Activated CD4-positive, CD25-positive, alpha-beta regulatory T cell treated with anti-CD3 and anti-CD28 coated beads, Interleukin-2, amount 50 U/mL, for 16 hours (primary cell): ENCODE data around the gene CC2D2A.

Source experiments
- DNase-seq: peaks from one replicate; pipeline ENCODE4 v3.0.0-alpha.2; 2020; ENCODE audit warnings: low read depth, low spot score

Gene CC2D2A

GRCh38 chr4:15469402-15470127 lies at the start of gene CC2D2A:
Gene CC2D2A (plus strand): TSS chr4:15469882. CDS start chr4:15475933, 6,051 bp downstream.
- DNase-seq: no peak

GRCh38 chr4:15420642-15421041 lies 49.0 kb upstream of the CC2D2A start:
- no peak for DNase-seq

- DNase-seq: no peak
Observed at GRCh38 chr4:15423285-15423711, 46.4 kb upstream of the CC2D2A start.

GRCh38 chr4:15425520-15425919 lies 44.2 kb upstream of the CC2D2A start:
- DNase-seq: no peak

- DNase-seq: no peak
Observed at GRCh38 chr4:15427161-15427560, 42.5 kb upstream of the CC2D2A start.

DNA sequence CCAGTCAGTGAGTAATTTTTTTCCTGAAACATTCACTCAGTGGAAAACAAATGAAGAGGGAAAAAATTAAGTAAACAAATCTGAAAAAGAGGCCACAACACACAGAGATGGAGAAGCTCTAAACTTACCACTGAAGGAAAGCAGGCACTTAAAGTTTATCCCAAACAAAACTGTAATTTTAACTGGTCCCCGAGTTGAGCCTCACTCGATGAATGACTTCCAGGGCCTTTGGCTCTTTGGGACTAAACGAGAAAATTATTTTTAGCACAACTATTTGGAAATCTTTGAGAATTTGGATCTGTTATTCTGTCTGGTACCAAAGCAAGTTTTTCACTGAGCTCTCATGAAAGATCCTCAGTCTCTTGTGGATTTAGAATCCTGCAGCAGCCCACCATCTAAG lies 42.0 kb upstream of the CC2D2A start, which contains the start of gene C1QTNF7:
C1QTNF7 (plus strand) TSS at position 333 of the 400 bp plus-strand sequence. CDS start 7,711 bp downstream, outside the sequence.
- DNase-seq: no peak

GRCh38 chr4:15428611-15429010 lies 41.1 kb upstream of the CC2D2A start:
- no peak for DNase-seq

- DNase-seq: no peak
Observed at GRCh38 chr4:15434091-15434490, 35.6 kb upstream of the CC2D2A start.

DNA sequence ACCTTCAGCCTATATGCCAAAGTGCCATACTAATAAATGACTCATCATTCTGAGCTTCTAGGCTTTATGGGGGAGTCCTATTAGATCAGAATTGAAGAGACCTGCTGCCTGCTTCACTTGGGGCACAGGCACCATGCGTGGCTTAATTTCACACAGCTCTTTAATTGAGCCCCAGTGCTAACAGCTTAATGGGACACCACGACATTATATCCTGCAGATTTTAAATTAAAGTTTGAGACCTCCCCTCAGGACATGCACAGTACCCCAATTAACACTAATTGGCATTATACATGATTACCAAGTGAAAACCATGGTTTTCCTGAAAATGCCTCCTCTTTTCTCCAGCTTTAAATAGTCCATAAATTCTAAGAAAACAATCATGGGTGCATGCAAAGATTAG lies 35.0 kb upstream of the CC2D2A start:
- DNase-seq: no peak

DNA sequence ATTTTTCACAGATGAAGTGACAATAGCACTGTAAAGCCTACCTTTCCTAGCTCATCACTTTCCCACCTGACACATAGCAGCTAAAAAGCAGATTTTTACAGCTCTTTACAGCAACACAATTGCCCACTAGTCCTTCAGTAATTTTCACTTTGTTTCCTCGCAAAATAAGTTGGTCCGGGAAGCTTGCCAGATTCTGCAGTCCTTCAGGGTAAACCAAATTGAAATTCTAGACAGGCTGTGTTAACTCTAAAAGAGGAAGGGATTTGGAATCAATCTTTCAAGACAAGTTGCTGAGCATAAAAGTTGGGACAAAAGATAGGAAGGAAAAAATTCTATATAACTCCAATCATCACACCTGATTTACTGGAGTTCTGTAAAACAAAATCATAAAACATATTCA lies 33.2 kb upstream of the CC2D2A start:
- DNase-seq: no peak

GRCh38 chr4:15438939-15439524 lies 30.6 kb upstream of the CC2D2A start:
- DNase-seq: no peak

DNA sequence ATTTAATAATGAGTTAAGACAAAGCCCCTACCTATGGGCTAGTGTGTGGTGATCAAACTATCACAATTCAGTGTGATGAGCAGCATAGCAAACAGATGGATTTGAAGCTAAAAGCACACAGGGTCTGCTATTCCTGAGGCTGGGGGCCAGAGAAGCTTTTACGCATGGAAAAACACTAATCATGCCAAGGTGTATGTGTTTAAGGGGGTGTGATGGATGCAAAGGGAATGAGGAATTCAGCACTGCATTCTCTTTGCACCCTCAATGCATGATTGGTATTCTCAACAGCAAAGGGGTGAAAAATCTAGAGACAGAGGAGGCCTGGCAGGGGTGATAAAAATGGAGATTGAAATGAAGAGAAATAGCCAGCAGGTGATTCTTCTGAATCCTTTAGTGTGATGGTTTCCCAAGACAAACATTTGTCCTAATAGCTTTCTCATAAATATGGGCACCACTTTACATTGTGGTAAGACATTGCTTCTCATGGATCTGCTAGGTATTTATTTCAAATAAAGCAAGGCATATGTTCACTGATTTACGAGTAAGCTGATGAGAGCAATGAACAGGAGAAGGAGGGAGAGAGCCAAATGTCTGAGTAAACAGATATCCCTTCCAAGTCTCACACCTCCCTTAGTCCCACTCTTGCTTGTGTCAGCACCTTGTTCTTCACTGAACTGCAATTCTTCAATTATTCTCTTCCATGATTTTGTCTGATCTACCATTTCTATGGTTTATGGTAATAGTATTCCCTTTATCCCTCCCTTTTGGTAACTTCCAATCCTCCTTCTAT lies 26.1 kb upstream of the CC2D2A start:
- no peak for DNase-seq

DNA sequence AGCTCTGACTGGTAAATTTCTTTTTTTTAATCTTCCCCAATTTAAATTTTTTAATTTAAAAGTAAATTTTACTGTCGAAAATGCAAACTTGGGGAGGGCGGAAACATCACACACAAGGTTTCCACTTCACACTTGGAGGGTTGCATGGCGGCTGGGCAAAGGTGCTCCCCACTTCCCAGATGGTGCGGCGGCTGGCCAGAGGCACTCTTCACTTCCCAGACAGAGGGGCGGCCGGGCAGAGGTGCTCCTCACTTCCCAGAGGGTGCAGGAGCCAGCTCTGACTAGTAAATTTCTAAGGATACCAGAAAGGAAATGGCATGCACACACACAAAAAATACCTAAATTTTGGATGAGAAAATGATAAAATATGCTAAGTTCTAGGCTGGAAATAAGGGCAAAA lies 25.4 kb upstream of the CC2D2A start:
- no peak for DNase-seq

- no peak for DNase-seq
Observed at GRCh38 chr4:15444879-15445547, 24.7 kb upstream of the CC2D2A start.

DNA sequence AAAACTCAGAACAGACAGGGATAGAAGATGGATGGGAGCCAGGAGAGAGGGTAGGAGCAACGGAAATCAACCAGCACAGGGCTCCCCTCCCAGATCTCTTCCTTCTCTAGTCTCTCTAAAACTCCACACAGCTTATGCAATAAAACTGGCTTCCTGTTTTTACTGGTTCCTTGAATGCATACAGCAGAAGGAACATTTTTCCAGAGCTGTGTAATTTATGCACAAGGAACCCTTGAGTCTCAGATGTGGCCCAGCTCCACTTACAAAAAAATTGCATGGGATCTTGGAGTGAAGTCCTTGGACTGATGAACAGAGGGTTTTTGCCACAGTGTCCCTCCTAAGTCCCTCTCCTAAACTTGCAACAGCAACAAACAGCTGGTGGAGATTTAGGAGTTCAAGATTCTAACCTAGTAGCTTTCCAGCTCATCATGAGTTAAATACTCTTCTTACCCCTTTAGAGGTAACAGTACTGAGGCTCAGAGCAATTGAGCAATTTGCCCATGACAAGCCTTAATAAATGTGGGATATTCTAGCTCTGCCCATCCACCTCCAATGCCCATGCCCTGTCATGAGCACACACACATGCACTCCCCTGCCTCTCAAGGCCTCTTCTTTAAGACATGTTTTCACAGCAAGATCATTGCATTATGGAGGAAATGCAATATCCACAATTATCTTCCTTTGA lies 18.4 kb upstream of the CC2D2A start:
- DNase-seq: no peak

- DNase-seq: no peak
Observed at GRCh38 chr4:15451866-15452765, 17.6 kb upstream of the CC2D2A start.

DNA sequence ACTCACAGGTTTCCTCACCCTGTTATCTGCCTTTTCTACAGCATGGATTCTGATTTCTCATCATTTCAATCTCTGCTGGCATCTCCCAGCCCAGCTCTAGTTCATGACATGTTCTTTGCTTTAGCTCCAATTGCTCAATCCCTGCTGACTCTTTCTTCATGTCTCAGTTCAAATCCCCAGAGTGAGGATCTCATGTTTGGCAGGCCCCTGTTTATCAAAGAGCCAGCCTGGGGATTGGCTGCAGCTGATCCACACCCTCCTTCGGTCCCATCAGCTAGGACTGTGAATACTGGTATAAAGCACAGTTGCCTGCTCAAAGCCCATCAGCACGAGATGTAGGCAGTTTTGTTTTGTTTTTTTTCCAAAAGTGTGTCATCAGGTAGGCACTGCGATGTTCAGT lies 14.4 kb upstream of the CC2D2A start:
- no peak for DNase-seq

DNA sequence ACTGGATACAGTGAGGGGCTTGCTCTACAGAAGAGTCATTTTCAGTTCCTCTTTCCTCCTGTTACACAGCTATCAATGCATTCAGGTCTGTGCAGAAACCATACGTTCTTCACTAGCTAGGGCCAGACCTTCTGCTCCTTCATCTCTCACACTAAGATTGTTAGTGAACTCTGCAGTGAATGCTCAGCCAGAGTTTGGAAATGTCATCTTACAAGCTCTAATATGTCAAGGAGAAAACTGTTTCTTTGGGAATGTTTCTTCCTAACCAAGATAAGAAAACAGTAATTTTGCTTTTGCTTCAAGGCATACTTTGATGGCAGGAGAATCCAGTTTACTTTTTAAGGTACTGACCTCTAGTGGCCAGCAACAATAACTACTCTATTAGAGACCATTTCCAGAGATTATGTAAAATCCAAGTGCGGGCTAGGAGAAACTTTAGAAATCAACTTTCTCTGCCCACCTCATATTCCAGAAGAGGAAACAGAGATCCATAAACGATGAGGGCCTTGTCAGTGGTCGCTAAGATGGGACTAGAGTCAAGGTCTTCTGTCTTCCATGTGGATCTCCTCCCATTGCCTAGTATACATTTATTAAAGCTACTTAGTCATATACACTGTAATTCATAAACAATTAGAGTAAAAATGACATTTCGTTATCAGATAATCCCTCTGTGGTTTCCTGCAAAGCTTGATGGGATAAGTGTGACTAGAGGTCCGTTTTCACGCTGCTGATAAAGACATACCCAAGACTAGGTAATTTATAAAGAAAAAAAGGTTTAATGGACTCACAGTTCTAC lies 12.1 kb upstream of the CC2D2A start:
- DNase-seq: no peak

DNA sequence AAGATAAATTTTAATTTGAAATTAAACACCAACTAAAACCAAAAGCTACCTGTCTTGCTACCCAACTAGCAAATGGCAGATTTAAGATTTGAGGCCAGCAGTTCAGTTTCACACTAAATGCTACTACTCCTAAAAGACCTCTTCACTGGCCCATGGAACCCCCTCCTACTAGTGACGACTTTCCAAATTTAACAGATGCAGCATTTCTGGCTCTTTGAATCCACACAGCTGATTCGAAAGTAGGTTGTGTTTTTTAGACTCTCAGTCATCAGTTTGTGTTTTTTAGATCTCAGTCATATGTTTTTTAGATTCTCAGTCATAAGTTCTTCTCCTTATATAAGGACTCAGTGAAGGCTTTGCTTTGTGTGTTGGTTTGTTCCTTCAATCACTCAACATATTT lies 11.1 kb upstream of the CC2D2A start:
- no peak for DNase-seq

DNA sequence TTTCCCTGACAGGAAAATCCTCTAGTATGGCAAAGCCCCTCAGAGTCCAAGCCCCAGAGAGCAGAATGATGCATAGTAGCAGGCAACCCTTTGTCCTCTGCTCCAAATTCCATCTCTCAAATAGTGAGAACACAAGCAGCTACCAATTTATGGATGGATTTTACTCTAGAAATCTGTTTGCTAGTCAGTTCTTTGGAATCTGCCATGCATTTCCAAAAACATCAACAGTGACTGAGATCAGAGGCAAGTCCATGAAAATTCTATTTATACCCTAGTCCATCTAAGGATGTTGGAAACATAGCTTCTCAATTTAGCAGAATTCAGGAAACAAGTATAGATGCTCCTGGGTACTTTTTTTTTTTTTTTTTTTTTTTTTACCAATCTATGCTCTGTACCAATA lies 10.0 kb upstream of the CC2D2A start:
- DNase-seq: no peak
